HepG2 (cell line): ENCODE data around the gene ESF1. TPM values are rescaled to one million over a fixed set of nuclear protein-coding genes. Genes with fewer than 3 reads are reported as not detected.

Source experiments
- ATAC-seq: fragments of 200-7000 bp; cut with Tn5 transposase; 3 replicates; pipeline ENCODE4 v1.9.1; 2020; ENCODE audit warnings: mild to moderate bottlenecking, moderate library complexity
- BruUV-seq: library from RNA; stranded (reverse); fragments of 400-500 nt; replicated peaks from 2 replicates; lab custom pipeline; 2021; lab: Mats Ljungman, UMichigan
- CTCF ChIA-PET: fragments of 300-600 bp; formaldehyde crosslinking; extraction: SDS; loops from one replicate; lab custom pipeline; 2021; ENCODE audit warnings: low total read pairs, inconsistent platforms, low intra/inter-chr PET ratio; lab: Yijun Ruan, JAX
- POLR2A ChIA-PET: fragments of 350-600 bp; sonication (Branson Sonifier 250); formaldehyde crosslinking; loops from one replicate; lab custom pipeline; 2020; ENCODE audit warnings: antibody characterized with exemption, inconsistent platforms; lab: Yijun Ruan, JAX
- DNase-seq: peaks from one replicate; pipeline ENCODE4 v3.0.0-alpha.2; 2015; ENCODE audit warnings: low spot score
- FAIRE-seq: peaks from 3 replicates; lab custom pipeline; 2011; peaks lifted over from hg19 to GRCh38; lab: Jason Lieb, UNC
- H2AFZ ChIP-seq: one replicate; pipeline ENCODE4 v1.6.1; 2011; ENCODE audit warnings: low read length, inconsistent platforms
- H3K27ac ChIP-seq: fragments of 300-600 bp; 3 replicates; pipeline ENCODE4 v1.8.0; 2011; ENCODE audit warnings: mixed run types, mild to moderate bottlenecking, mixed read lengths, low read length, inconsistent platforms; ENCODE audit not compliant: insufficient read depth; ENCODE audit errors: extremely low read length
- H3K27me3 ChIP-seq, 2 experiments: fragments of 200-600 bp in 1 of 2; 2 replicates in 1 of 2; 3 replicates in 1 of 2; pipeline versions ENCODE4 v1.6.0 to v1.8.0; 2011; ENCODE audit warnings: low read length in 2 of 2, mild to moderate bottlenecking in 2 of 2, moderate library complexity in 2 of 2, inconsistent platforms in 1 of 2; ENCODE audit not compliant: insufficient read depth in 2 of 2, control insufficient read depth in 1 of 2
- H3K36me3 ChIP-seq, 2 experiments: fragments of 200-600 bp in 1 of 2; replicated peaks in 1 of 2; 2 replicates in 1 of 2; 3 replicates in 1 of 2; pipeline versions ENCODE4 v1.5.1 to v1.8.0; 2011; ENCODE audit warnings: low read length in 2 of 2, inconsistent platforms in 1 of 2; ENCODE audit not compliant: insufficient read depth in 2 of 2, control insufficient read depth in 1 of 2
- H3K4me1 ChIP-seq: 2 replicates; pipeline ENCODE4 v1.5.1; 2012; ENCODE audit warnings: low read length, inconsistent platforms; ENCODE audit not compliant: insufficient read depth
- H3K4me2 ChIP-seq: 2 replicates; pipeline ENCODE4 v1.6.0; 2011; ENCODE audit warnings: low read depth, low read length, inconsistent platforms
- H3K4me3 ChIP-seq, 3 experiments: fragments of 200-600 bp in 1 of 3; sonication (generic), shearing (Covaris generic) in 1 of 3; replicated peaks in 1 of 3; 2 replicates each; pipeline ENCODE4 v1.5.1; 2011 to 2016; ENCODE audit warnings: low read length in 3 of 3, inconsistent platforms in 2 of 3, low read depth in 2 of 3, mild to moderate bottlenecking in 2 of 3, control low read depth in 1 of 3, mixed read lengths in 1 of 3; ENCODE audit not compliant: insufficient read depth in 1 of 3
- H3K79me2 ChIP-seq: one replicate; pipeline ENCODE4 v1.6.1; 2011; ENCODE audit warnings: low read length, inconsistent platforms; ENCODE audit not compliant: insufficient read depth
- H3K9ac ChIP-seq: 2 replicates; pipeline ENCODE4 v1.6.0; 2011; ENCODE audit warnings: mild to moderate bottlenecking, low read depth, low read length, inconsistent platforms; ENCODE audit not compliant: insufficient read depth
- H3K9me3 ChIP-seq: 2 replicates; pipeline ENCODE4 v1.5.1; 2012; ENCODE audit warnings: mild to moderate bottlenecking, low read length
- H4K20me1 ChIP-seq: 2 replicates; pipeline ENCODE4 v1.6.0; 2011; ENCODE audit warnings: inconsistent platforms, mild to moderate bottlenecking, low read length, moderate library complexity; ENCODE audit not compliant: insufficient read depth
- IKZF4 ChIP-seq: sonication (generic); formaldehyde crosslinking; IDR thresholded peaks from 2 replicates; pipeline ENCODE4 v1.5.1; 2020; ENCODE audit warnings: borderline replicate concordance, mild to moderate bottlenecking, low read depth, missing genetic modification reagents; ENCODE audit errors: not compliant biosample characterization
- NFAT5 ChIP-seq: sonication (generic); formaldehyde crosslinking; IDR thresholded peaks from 2 replicates; pipeline ENCODE4 v1.4.0; 2020; ENCODE audit warnings: missing genetic modification reagents
- PBX2 ChIP-seq: IDR thresholded peaks from 2 replicates; pipeline ENCODE4 v1.6.1; 2016; ENCODE audit warnings: control low read depth
- SNAPC5 ChIP-seq: sonication (generic); formaldehyde crosslinking; IDR thresholded peaks from 2 replicates; pipeline ENCODE4 v1.8.1; 2023; ENCODE audit warnings: mild to moderate bottlenecking, missing genetic modification reagents, borderline replicate concordance
- TEAD2 ChIP-seq: sonication (generic); formaldehyde crosslinking; IDR thresholded peaks from 2 replicates; pipeline ENCODE4 v1.9.0; 2021; ENCODE audit warnings: missing genetic modification reagents
- ZNF362 ChIP-seq: sonication (generic); formaldehyde crosslinking; IDR thresholded peaks from 2 replicates; pipeline ENCODE4 v1.4.0; 2020; ENCODE audit warnings: missing genetic modification reagents, mild to moderate bottlenecking, borderline replicate concordance
- ZNF414 ChIP-seq: sonication (generic); formaldehyde crosslinking; IDR thresholded peaks from 2 replicates; pipeline ENCODE4 v1.5.0; 2020; ENCODE audit warnings: missing genetic modification reagents
- ZNF775 ChIP-seq: sonication (generic); formaldehyde crosslinking; IDR thresholded peaks from 2 replicates; pipeline ENCODE4 v1.4.0; 2020; ENCODE audit warnings: missing genetic modification reagents, mild to moderate bottlenecking, moderate library complexity, borderline replicate concordance
- ZNF790 ChIP-seq: sonication (generic); formaldehyde crosslinking; IDR thresholded peaks from 2 replicates; pipeline ENCODE4 v1.8.0; 2022; ENCODE audit warnings: missing genetic modification reagents, mild to moderate bottlenecking, borderline replicate concordance
- WGBS: methylation state at CpG from one replicate; pipeline ENCODE4 v1.1.6; 2017; ENCODE audit warnings: low lambda C conversion rate; 5-methylcytosine and 5-hydroxymethylcytosine counted together
- in situ Hi-C: cut with HindIII; loops from 2 replicates; pipeline ENCODE4 v1.10.0; 2017; ENCODE audit warnings: low pct_unique_long_range_greater_than_20kb; ENCODE audit not compliant: extremely low pct_ligation_motif_present
- intact Hi-C: fragments of 100-400 bp; cut with micrococcal nuclease; formaldehyde crosslinking; loops from one replicate; pipeline ENCODE4 v1.10.0; 2022; ENCODE audit not compliant: unreplicated experiment
- polyA plus RNA-seq, 8 experiments: library from polyadenylated mRNA; depleted of rRNA in 3 of 8; stranded (reverse) in 7 of 8; unstranded in 1 of 8; fragments of >200 nt; fragmentation: Illumina TruSeq in 4 of 8; extraction: Trizol in 4 of 8; gene quantifications; 2 replicates each; pipeline versions ENCODE4 v1.2.1 to v1.2.3, GENCODE V29; 2011 to 2016; ENCODE audit warnings: low read depth in 4 of 8, missing spikeins in 1 of 8, mixed read lengths in 1 of 8; ENCODE audit not compliant: insufficient read depth in 1 of 8
- total RNA-seq, 5 experiments: library from RNA; depleted of rRNA; stranded (reverse); fragments of >200 nt; fragmentation: Illumina TruSeq; extraction: Trizol; gene quantifications; 2 replicates each; pipeline ENCODE4 v1.2.3, GENCODE V29; 2016; ENCODE audit warnings: low read depth in 1 of 5

The ESF1 gene
- total and polyA plus RNA-seq, 2 of the 13 experiments (the other 11 are each of a cell fraction or from before 2014, with no cell fraction given): 7.3 to 66.9 TPM

- TF ChIP-seq PBX2 (CRISPR knock-in tag) (peak; percentile 76), TEAD2 (no peak)
Observed at GRCh38 chr20:13786143-13786828, 1.6 kb upstream of the ESF1 start (continued).

- H3K9me3 ChIP-seq: no peaks in the 10 kb centered on the region
- H3K27ac ChIP-seq: peak overlapping the region; percentile 93
- TSS peak; percentile 55 for BruUV-seq
- intact Hi-C loops (loop anchor here (2.0 to 10.0 kb wide), 4 partner anchors 146 to 777 kb away; partner anchors contain the start of genes SPTLC3 and TASP1), in situ Hi-C loops (loop anchor here (10.0 kb wide), 2 partner anchors 810 to 860 kb away; no protein-coding TSS in a partner anchor)
- H3K9ac ChIP-seq: peak overlapping the region; percentile 83
- peaks cover 62% of the 10 kb centered on the region for H3K4me1 ChIP-seq
- FAIRE-seq (no peak), DNase-seq (no peak), ATAC-seq (peak; percentile 45)
- ChIA-PET POLR2A (interaction anchor here (0.7 to 3.1 kb wide), 13 partner anchors 9 to 172 kb away, joined by 3 to 24 read pairs (median 5); no protein-coding TSS in a partner anchor), CTCF (no interaction called here)
- H3K79me2 ChIP-seq: peaks cover 80% of the 10 kb centered on the region
- H2AFZ ChIP-seq: peak overlapping the region; percentile 64
- H3K4me3 ChIP-seq: peak overlapping the region; percentile 84 to 90 (median 86)
- H3K36me3 ChIP-seq: peaks cover 13 to 40% of the 10 kb centered on the region in 2 experiments
- no peaks in the 10 kb centered on the region; the same call in 1 of the 2 replicates for H4K20me1 ChIP-seq
- H3K4me2 ChIP-seq: peak overlapping the region; percentile 88
- H3K27me3 ChIP-seq: no peaks in the 10 kb centered on the region; a peak in 1 of 5 replicates
- 1% methylated on average over 26 of the region's 26 CpGs for WGBS
- TF ChIP-seq ZNF362: peak; percentile 45; the same call in 1 of the 2 replicates
- TF ChIP-seq SNAPC5 (CRISPR knock-in tag): 0 out of 2 replicates have a peak, but pooled peaks have one; percentile 85
- no peak for TF ChIP-seq ZNF790 (CRISPR knock-in tag)
- TF ChIP-seq IKZF4 (CRISPR knock-in tag): no peak
- TF ChIP-seq ZNF414: 0 out of 2 replicates have a peak, but pooled peaks have one; percentile 19
- TF ChIP-seq NFAT5 (CRISPR knock-in tag): 0 out of 2 replicates have a peak, but pooled peaks have one; percentile 70
- TF ChIP-seq ZNF775: no peak
Observed at GRCh38 chr20:13784271-13784892, 337 bp downstream of the ESF1 start.
